ENCODE measurements around the gene MYH16.

DNA sequence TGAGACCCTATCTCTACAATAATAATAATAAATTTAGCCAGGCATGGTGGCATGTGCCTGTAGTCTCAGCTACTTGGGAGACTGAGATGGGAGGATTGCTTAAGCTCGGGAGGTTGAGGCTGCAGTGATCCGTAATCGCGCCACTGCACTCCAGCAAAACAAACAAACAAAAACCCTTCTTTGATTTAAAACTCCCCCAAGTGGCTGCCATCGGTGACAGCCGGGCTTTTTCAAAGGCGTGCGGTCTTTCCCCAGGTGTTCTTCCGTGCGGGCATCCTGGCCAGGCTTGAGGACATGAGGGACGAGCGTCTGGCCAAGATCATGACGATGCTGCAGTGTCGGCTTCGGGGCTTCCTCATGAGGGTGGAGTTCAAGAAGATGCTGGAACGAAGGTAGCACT lies 1.9 kb upstream of the MYH16 start:
- TF ChIP-seq, protein P1, sequence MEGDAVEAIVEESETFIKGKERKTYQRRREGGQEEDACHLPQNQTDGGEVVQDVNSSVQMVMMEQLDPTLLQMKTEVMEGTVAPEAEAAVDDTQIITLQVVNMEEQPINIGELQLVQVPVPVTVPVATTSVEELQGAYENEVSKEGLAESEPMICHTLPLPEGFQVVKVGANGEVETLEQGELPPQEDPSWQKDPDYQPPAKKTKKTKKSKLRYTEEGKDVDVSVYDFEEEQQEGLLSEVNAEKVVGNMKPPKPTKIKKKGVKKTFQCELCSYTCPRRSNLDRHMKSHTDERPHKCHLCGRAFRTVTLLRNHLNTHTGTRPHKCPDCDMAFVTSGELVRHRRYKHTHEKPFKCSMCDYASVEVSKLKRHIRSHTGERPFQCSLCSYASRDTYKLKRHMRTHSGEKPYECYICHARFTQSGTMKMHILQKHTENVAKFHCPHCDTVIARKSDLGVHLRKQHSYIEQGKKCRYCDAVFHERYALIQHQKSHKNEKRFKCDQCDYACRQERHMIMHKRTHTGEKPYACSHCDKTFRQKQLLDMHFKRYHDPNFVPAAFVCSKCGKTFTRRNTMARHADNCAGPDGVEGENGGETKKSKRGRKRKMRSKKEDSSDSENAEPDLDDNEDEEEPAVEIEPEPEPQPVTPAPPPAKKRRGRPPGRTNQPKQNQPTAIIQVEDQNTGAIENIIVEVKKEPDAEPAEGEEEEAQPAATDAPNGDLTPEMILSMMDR (IDR thresholded peaks at IDR 0.05): no peak
- TF ChIP-seq POLR2A (IDR thresholded peaks at IDR 0.05): no peak

Measured in adrenal gland (tissue), 5 donors.